GM18858 (cell line): ENCODE data around the gene GNB5.

ENCODE experiments used
- ATAC-seq: cut with Tn5 transposase; IDR thresholded peaks from one replicate; pipeline ENCODE4 v1.9.1; 2021; ENCODE audit not compliant: unreplicated experiment

Gene GNB5

DNA sequence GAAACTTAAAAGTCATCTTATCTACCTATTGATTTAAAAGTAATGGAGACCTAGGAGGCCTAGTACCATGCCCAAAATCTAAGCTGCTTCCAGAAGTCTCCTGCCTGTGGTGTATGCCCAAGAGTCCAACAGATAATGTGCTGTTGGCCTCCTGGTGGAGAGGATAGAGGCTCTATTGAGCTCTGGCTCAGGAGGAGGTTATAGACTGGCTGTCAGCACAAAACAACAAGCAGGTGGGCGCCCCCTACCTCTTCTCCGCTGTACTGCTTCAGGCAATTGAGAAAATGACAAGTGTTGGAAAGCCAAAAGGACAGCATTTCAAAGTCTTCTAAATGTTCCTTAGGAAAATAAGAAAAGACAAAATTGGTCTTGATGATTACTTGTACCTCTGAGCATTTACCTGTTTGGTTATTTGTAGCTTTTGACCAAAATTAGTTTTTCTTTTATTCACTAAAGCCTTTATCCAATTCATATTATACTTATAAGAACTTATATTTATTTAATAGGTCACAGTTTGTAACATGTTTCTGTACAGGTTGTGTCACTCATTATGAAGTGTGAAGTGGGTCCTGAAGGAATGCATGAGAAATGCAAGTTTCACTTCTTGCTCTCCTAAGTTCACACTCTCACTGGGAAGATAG, 17.2 kb upstream of the GNB5 start:
- ATAC-seq, result peak; percentile 58

DNA sequence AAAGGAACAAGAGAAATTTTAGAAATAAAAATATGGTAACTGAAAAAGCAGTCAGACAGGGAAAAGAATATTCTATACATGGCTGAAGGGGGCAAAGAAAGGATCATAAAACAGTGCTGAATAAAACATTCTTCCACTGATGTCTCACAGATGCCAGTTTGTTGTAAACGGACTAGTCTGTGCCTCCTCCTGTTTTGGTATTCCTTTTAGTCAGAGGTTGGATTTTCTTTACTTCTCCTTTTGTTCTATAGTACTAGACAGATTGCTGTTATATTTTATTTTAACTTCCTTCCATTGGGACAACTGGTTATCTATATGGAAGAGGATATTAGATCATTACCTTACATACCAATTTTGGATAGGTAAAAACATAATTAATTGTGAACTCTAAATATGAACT, 16.0 kb upstream of the GNB5 start:
- no peak for ATAC-seq

DNA sequence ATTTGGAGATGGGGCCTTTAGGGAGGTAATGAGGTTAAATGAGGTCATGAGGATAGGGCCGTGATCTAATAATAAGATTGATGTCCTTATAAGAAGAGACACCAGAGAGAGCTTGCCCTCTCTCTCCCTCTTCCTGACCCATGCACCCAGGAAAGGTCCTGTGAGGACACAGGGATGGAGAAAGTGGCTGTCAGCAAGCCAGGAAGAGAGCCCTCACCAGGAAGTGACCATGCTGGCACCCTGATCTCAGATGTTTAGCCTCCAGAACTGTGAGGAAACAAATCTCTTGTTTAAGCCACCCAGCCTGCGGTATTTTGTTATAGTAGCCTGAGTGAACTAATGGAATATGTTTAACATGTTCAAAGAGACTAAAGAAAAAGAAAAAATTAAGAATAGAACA, 15.3 kb upstream of the GNB5 start:
- ATAC-seq, result no peak

DNA sequence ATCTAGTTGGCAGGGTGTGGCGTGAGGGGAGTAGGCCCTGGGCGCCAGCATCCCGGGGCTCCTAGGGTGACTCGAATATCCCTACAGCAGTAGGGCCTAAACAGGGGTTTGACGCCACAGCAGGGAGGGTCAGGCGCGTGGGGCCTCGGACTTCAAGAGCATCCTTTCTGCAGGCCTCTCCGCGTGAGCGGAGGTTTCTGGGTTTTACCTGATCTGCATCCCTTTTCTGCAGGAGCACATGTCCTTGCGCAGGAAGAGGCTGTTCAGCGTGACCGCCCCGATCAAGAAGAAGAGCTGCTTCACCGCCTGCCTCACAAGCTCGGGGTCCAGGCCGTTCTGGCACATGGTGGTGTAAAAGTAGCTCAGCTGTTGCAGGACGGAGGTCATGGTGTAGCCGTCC, 13.5 kb upstream of the GNB5 start:
- no peak for ATAC-seq

DNA sequence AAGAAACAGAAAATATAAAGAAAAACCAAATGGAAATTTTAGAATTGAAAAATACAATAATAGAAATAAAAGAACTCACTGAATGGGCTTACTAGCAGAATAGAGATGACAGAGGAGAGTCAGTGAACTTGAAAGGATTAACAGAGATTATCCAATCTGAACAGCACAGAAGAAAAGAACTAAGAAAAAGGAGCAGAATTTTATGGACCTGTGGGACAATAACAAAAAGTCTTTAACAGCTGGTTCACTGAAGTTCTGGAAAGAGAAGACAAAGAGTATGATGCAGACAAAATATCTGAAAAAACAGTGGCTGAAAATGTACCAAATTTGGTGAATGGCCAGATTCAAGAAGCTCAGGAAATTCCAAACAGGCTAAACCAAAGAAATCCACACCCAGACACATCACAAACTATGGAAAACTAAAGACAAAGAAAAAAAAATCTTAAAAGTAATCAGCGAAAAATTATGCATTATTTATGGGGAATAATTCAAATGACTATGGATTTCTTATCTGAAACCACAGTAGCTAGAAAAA, 9.7 kb upstream of the GNB5 start:
- no peak for ATAC-seq

DNA sequence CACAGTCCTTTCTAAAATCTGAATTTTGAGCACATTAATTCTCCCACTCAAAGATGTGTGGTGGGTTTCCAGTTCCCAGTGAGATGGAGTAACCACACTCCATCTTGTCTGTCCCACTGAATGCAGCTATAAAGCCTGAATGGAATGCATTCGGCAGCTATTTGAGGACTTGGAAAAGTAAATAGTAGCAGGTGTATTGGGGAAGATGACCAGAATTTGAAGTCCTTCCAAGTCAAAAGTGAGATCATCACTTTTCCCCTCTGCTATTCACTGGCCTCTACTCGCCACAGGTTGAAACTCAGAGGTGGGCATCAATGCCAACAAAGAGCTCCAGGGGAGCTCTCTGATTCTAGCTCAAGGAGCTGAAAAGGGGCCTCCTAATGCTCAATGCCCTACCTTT, 8.1 kb upstream of the GNB5 start:
- ATAC-seq, result no peak

DNA sequence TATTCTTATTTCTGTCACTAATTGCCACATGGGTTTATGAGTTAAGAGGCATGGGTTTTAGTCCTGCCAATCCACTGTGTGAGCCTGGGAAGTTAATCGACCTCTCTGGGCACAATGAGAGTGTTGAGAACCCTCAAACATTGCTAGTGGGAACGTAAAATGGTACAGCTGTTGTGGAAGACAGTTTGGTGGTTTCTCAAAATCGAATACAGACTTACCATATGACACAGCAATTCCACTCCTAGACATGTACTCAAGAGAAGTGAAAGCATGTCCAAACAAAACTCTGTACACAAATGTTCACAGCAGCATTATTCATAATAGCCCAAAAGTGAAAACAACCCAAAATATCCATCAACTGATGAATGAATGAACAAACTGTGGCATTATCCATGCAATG, 5.7 kb upstream of the GNB5 start:
- no peak for ATAC-seq

DNA sequence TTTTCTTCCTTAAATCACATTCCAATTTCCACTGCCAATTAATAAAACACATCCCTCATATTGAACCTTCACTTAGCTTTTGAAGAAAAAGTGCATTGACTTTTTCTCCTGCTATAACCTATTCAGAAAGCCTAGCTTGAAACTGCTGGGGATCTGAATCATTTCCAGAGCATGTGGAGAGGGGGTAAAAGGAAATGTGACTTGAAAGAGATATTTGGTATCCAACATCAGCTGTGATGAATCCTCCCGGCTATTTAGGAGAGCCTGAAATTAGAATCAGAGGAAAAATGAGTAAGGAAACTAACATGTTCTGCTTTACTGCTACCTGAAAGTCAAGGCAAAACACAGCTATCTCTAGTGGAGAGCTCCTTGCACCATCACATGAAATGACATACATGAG, 2.6 kb upstream of the GNB5 start:
- ATAC-seq, result no peak

DNA sequence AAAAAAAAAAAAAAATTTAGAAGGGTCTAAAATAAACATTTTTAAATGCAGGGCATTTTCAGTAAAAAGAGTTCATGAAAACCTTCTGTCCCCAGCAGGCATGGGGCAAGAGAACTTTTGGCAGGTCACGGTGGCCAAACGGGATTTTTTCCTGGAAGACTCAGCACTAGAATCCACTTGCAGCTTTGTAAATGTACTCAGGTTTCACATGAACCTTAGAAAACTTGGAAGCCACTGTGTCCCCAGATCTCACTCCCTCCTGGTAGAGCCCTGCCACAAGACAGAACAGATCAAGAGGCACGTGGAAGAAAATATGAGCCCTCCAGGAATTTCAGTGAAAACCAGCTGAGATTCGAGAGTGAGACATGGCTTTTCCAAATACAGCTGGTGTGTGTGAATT, 2.1 kb upstream of the GNB5 start:
- ATAC-seq, result no peak

DNA sequence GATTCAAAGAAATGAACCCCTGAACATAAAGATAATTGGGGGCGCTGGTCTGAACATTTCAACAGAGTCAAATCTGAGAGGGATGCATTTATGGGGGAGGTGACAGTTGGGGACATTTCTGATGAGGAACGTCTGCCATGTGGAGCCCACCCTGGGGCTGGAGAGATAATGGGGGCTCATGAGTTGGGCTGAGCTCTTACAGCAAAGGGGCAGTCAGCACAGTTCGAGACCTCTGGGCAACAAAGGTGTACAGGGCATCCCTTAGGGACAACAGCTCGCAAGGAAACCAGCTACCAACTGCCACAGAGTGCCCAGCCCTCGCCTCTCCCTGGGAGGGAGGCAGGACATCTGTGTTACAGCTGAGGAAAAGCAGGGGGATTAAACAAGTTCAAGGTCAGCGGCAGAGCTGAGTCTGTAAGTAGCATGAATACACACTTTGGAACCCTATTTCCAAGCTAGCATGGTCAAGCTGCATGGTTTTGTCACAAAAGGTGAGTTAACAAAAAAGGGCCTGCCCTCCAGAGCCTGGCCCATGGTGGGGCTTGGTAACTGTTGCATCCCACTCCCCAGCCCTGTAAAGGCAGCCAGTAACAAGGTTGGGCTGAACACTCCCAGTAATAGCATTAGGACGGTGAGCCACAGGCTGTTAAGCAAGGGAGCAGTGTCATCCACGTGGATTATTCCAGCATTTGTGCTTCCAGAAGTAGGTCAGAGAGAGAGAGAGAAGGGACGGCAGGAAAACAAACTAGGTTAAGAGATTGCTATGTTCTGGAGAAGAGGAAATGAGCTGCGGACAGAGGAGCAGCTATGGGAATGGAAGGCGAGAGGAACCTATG, 4.3 kb downstream of the GNB5 start:
- ATAC-seq, result no peak

DNA sequence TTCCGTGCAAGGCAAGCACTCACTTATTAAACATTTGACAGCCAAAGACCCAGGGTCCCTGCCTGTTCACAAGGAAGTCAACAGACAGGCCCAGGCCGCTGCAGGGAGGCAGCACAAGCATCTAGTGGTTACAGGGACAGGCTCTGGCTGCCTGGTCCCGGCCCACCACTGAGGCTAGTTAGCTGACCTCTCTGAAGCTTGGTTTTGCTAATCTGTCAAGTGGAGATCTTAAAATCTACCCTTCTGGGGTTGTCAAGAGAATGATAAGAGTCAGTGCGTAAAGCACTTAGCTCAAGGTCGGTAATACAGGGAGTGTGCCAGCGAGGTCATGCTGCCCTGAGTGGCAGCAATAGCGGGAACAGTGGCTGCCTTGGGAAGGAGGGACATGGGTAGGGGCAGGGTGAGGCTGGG, 6.0 kb downstream of the GNB5 start:
- ATAC-seq, result no peak

DNA sequence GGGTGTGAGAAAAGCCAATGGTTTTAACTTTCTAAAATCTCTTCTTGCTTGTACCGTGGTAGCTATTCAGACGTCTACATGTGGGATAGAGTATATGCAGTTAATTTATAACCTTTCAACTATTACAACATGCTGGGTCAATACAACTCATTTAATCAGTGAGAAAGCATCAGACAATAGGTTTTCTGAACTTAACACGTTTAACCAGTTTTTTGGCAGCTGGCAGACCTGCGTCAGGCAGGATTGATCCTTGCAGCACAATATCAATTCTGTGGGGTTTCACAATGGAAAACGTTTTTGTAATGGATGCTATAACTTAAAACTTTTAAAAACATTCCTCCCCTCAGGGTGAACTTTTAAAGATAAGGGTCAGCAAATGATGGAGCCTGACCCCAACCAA, 6.5 kb downstream of the GNB5 start:
- no peak for ATAC-seq

DNA sequence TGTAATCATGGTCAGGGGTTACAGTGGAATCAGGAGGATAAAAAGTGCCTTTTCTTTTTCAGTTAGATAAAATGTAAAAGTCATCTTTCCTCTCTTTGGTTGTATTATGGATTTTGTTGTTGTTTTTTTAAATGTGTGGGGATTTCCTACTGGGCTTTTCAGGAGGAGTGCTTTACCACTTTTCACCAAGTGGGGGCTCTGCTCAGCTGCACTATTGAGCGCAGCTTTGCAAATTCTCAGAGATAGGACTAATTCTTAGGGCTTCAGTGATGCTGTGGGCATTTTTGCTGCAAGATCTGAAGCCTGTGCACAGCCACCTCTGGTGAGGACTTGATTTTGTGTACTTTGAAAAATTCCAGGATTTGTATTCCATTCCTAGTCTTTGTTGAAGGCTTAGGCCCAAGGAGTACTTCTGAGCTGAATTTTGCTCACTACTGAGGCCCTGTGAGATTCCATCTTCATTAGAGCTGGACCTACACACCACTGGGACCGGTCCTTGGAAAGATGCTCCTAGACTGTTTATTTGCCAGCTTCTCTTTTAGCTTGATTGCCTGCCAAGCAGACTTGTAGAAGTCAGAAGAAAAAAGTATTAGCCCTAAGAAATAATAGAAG, 7.5 kb downstream of the GNB5 start:
- ATAC-seq, result no peak

DNA sequence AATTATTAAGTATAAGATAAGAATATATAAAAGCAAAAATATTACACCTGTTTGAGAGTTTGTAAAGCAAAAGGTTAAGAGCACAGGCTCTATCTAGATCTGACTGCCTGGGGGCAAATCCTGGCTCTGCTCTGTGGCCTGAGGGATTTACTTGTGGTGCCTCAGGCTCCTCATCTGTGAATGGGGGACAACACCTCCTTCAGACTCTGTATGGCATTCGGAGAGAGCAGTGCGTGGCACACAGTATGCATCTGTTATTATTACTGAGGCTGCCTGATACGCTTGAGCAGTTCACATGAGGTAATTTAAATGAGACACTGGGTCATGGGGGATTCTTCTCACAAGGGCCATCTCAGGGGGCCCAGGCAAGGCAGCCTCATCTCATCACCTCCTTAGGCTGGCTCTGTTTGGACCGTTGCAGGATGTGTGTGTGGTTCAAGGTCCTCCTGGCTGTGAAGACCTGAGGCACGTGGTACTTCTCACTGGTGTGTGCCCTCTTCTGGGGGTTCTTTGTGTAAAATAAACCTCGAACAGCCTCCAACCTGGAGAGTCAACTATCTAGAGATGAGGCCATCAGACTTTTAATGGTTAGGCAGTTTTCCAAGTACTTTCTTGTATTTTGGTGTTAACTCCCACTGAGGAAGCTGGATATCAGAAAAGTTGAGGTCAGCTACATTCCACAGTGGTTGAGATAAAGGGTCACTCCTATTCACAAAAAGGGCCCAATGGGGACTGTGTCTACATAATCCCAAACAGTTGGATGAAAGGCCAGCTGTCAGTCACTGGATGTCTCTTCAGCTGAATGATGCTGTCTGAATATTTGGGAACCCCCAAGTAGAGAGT, 9.0 kb downstream of the GNB5 start:
- no peak for ATAC-seq

DNA sequence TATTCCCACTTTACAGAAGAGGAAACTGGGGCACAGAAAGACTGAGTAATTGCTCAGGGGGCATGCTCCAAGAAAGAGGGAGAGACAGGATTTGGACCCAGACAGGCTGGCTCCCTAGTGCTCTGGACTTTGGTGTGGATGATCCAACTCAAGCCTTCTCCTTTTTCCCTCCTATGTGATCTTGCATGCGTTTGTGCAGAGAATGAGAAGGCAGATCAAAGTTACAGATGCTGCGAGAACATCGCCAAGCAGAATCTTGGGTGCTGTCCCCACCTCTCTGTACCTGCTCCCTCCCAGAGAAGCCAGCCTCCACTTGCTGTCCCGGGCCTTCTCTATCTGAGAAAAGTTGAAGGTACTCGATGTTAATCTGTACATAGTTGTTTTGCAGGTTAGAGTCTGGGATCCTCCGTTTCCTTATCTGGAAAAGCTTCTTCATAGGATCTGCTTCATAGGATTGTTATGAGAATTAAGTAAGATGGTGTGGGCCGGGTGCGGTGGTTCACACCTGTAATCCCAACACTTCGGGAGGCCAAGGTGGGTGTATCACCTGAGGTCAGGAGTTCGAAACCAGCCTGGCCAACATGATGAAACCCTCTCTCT, 10.2 kb downstream of the GNB5 start:
- no peak for ATAC-seq

DNA sequence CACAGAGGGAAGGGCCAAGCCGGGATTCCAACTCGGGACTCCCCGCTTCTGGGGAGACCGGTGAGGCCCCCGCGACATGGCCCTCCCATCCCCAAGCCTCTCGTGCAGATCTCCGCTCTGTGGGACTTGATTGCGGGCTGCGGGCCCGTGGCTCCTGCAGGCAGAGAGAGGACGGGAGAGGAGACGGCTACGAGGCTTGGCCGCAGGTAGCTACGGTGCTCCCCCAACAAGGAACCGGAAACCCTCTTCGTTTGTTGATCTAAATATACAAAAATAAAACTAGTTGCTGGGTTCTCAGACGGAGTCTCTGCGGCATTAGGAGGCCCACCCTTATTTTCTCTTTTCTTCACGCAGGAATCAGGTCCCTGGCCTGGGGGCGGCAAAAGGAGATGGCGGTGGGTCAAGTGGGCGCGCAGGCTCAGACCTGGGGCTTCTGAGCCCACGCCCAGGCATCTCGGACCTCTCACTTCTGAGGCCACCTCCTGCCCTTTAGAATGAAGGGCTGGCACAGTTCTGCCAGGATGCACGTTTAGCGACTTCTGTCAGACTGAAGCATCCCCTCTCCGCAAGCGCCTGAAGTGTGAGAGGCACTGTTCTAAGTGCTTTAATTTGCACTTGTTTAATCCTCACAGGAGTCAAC, 10.9 kb downstream of the GNB5 start:
- peak; percentile 2 for ATAC-seq

DNA sequence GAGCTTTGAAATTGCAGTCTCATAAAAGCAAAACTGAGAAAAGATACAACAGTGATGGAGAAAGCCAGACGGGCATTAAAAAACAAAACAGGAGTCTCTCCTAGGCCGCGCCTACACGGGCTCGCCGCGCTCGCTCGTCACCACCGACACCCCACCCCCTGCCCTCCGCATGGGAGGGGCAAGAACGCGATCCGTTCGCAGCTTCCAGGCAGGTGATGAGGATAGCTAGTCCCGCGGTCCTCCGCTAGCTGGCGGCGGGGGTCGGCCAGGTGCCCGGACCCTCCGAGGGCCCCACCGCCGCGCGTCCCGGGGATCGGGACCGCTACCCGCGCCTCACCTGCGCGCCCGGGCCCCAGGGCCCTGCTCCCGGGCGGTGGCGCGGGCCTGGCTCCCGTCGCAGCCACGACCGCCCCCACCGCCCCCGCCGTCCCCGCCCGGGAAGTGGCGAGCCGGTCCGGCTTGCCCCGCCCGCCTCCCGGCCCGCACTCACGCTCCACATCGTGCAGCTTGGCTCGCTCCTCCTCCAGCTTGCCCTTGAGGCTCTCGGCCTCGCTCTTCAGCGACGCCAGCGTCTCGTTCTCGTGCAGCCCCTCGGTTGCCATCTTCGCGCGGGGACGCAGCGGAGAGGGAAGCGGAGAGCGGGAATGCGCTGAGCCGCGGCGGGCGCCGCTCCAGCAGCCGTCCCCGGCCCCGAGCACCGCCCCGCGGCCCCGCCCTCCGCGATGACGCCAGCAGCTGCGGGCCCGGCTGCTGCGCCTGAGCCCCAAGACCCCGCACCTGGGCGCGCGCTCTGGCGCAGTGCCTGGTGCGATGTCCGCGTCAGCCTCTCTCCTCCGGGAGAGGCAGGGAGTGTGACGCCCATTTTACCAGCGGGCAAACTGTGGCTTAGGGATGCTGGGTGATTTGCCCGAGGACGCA, 11.7 kb downstream of the GNB5 start:
- ATAC-seq, result peak; percentile 77

DNA sequence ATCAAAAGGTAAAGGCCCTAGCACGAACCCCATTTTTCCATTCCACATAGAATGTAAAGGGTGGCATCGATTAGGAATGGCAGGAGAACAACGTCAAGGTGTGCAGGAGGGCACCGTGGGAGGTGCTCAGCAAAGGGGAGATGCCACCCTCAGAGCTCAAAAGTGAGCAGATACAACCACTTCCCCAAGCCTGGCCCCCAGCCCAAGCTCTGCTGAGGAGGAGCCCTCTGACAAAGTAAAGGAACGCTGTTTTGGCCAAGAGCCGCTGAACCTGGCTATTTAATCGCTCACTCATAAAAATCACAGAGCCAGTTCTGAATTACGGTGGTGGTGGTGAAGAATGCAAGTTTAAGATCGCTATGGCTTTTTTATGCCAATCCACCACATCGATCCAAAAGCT, 12.4 kb downstream of the GNB5 start:
- ATAC-seq, result no peak

DNA sequence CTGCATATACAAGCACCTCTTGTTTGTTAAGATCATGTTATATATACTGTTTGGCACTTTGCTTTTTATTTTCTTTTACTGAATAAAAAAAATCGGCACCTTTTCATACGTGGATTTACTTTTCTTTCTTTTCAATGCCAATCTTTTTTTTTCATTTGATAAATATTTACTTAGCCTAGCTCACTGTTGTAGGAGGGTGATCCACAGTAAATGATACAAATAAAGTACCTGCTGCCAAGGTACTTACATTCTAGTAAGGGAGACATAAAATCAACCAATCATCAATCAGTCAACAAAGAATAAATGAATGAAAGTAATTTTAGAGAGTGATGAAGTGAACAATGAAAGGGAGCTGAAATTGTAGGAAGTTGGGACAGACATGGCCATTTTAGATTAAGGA, 18.3 kb downstream of the GNB5 start:
- ATAC-seq, result no peak
